GM13977 (cell line): Measurements from ENCODE around the gene IFT80.

Source experiments
- DNase-seq: peaks from one replicate; pipeline ENCODE4 v3.0.0; 2012; ENCODE audit warnings: low spot score
- in situ Hi-C: fragments of 300-500 bp; cut with MboI; formaldehyde crosslinking; loops from one replicate; pipeline ENCODE4 v1.12.0; 2022; ENCODE audit warnings: low sequenced_read_pairs, low pct_unique_long_range_greater_than_20kb, mixed read lengths, inconsistent platforms; ENCODE audit not compliant: unreplicated experiment
- TF ChIP-seq, protein P1 (sequence below): IDR thresholded peaks from 2 replicates; pipeline ENCODE4 v1.5.1; 2012; ENCODE audit warnings: mild to moderate bottlenecking, control low read depth; ENCODE audit not compliant: insufficient read depth; ENCODE audit errors: extremely low read depth, missing control alignments

The IFT80 gene

DNA sequence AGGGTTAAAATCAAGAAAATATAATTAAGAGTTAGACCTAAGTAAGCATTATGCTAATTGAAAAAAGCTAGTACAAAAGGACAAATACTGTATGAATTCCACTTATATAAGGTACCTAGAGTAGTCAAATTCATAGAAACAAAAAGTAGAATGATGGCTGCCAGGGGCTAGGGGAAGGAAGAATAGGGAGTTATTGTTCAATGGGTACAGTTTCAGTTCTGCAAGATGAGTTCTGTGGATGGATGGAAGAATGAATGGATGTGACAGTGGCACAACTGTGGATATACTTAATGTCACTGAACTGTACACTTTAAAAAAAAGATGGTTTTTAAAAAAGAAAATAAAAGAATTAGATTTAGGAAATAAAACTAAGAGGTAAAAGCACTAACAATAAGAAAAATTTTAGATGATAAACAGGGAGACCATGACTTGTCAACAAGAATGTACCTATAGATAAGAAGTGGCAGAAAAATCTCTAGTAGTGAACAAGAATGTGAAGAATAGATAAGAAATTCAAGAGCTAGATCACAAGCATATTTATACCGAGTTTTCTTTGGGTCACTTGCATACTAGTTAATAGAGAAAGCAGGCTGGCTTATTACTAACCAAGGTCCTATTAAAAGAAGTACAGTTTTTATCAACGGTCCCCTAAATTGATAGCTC is 5.5 kb downstream of the IFT80 start:
- TF ChIP-seq, protein P1, sequence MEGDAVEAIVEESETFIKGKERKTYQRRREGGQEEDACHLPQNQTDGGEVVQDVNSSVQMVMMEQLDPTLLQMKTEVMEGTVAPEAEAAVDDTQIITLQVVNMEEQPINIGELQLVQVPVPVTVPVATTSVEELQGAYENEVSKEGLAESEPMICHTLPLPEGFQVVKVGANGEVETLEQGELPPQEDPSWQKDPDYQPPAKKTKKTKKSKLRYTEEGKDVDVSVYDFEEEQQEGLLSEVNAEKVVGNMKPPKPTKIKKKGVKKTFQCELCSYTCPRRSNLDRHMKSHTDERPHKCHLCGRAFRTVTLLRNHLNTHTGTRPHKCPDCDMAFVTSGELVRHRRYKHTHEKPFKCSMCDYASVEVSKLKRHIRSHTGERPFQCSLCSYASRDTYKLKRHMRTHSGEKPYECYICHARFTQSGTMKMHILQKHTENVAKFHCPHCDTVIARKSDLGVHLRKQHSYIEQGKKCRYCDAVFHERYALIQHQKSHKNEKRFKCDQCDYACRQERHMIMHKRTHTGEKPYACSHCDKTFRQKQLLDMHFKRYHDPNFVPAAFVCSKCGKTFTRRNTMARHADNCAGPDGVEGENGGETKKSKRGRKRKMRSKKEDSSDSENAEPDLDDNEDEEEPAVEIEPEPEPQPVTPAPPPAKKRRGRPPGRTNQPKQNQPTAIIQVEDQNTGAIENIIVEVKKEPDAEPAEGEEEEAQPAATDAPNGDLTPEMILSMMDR: no peak
- DNase-seq: no peak
- in situ Hi-C loops: no loop called here

GRCh38 chr3:160392798-160393197 is 6.2 kb downstream of the IFT80 start:
- DNase-seq: no peak
- in situ Hi-C loops: no loop called here
- TF ChIP-seq, protein P1: no peak

- no peak for DNase-seq
- TF ChIP-seq, protein P1: no peak
- in situ Hi-C loops: no loop called here
Measured at GRCh38 chr3:160390565-160391138, 8.4 kb downstream of the IFT80 start.

DNA sequence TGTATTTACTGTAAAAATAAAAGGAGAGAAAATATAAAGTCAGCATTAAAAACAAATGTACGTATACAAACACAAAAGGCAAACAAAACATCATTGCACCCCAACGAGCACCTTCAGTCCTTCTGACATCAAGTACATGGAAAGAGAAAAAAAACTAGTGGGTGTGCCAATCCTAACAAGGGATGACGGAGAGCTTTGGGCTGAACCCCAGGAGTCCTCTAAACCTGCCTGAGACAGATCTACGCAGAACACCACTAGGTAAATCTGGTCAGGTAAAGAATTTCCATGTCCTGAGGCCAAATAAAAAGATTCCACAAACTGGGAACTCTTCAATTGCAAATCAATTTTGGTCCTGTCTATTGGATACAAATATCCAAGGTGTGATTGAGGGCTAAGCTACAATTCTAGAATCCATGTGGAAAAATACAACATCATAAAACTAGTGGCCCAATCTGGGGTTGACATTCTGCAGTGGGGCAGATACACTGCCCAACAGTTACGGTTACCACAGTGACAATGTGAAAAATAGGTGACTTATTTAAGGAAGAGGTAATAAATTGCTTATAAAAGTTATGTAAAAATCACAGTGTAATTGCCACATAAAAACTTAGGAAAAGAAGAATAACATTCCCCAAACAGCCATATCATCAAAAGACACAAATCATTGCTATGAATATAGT is 14.2 kb downstream of the IFT80 start:
- DNase-seq: no peak
- TF ChIP-seq, protein P1: no peak
- in situ Hi-C loops: no loop called here

GRCh38 chr3:160381470-160381869 is 17.6 kb downstream of the IFT80 start:
- no peak for DNase-seq
- TF ChIP-seq, protein P1: no peak
- in situ Hi-C loops: no loop called here

DNA sequence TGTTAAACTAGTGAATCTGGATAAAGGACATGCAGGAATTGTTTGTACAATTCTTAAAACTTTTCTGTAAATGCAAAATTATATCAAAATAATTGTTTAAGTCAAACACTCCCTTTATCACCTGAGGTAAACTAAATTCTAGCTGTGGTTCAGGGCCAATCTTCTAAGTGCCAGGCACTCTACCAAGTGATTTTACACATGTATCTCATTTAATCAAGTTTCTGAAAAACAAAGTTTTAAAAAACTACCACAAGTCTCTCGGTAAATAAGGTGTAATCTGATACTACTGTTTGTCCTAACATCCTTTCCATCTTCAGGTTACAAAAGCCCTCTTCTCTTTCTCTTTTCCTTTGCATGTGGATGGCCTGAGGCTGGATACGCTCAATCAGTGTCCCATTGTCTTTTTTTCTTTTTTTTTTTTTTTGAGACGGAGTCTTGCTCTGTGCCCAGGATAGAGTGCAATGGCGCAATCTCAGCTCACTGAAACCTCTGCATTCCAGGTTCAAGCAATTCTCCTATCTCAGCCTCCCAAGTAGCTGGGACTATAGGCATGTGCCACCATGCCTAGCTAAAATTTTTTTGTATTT is 19.3 kb downstream of the IFT80 start:
- TF ChIP-seq, protein P1: no peak
- no peak for DNase-seq
- in situ Hi-C loops: no loop called here
